Retina (tissue), 1 donor: Measurements from ENCODE around the gene ZBTB18.

Source experiments
- DNase-seq: peaks from one replicate; pipeline ENCODE4 v3.0.0-alpha.2; 2016

Gene ZBTB18

DNA sequence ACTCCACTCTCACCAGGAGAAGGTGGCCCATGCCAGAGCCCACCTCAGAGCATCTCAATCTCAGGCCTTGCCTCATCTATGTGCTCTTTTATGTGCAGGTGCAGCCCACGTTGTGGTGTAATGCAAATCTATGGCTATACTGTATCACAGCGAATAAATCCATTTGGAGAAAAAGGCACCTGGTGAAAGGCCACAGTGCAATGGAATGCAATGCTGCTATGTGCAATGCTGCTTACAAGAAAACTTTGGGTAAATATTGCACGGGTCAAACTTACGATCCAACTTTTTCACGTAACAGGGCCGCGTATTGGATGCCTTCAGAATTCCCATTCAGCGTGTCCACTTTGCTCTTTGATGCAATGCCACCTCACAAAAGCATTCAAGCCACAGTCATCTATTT is 13.5 kb downstream of the ZBTB18 start:
- DNase-seq: no peak

DNA sequence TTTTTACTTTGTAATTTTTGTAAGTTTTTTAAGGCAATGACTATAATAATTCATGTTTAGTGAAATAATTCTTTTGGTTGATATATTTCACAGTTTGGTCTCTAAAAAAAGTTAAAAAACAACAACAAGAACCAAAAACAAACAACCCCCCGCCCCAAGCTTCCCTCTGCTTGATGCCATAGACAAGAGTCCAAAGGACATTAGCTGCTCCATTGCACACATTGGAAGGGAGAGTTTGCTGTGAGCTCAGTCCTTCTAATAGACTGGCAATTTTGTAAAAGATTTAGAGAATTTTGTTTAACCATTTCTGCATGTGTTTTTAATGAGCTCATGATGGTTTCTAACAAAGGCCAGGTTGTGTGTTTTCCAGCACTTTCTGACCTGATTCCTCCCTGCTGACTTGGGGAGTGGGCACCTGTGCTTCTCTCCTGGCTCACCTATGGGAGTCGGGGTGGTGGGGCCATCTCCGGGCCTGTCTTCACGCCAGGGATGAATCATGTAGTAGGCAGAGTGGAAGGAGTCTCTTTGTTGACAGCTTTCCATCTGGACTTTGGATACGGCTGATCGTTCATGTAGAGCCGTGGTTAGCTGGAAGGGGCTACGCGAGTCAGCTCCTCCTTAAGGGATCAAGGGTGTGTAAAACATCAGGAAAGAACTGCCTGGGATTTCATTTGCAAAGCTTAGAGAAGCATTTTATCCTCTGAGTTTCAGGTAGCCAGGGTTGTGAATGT is 14.1 kb downstream of the ZBTB18 start:
- no peak for DNase-seq

DNA sequence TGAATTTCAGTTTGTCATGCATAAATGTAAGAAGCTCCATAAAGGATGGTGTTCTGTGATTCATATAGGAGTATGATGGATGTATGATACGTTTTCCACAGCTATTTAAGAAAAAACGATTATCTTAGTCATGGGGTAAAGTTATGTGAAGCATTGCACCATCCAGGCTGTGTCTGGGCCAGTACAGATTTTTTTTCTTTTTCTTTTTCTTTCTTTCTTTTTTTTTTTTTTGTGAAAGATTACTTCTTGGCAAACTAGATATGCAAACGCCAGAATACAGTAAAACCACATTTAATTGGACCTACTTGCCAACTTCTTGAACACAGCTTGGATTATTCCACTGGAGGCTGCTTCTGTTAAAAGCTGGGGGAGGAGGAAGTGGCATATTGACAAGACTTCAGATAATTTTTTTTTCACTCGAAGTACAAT is 14.9 kb downstream of the ZBTB18 start:
- DNase-seq: no peak

DNA sequence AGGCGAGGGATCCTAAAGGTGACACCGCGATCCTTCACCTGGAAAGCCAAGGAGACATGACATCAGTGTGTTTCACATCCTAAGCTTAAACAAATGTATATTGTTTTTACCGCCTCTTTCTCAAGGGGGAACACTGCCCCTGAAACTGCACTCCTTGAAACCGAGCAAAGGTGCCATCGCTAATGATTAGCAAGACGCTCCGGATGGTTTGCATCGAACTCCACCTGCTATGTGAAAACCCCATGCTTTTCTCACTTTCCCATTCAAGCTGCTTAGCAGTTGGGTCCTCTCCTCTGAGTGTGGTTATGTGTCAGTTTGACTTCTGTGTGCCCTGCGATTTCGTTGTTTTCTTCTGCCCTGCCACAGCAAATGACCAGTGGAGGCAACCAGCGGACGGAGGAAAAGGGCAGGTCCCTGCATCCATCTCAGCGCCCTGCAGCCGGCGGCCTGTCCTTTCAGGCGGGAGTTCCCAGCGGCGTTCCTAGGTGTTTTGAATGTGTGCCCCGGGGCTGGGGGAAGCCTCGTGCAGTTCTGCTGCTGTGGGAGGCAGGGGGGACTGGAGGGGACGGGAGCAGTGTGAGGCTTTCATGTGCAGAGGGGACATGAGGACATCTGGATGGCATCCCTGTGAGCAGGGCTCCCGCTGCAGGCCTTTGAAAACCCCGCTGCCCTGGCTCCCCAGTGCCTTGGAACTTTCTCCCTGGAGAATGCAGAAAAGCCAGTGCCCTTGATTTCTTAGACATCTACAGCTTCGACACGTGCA is 16.1 kb downstream of the ZBTB18 start:
- peak; percentile 53 for DNase-seq

GRCh38 chr1:244067893-244068292 is 16.8 kb downstream of the ZBTB18 start:
- DNase-seq: no peak

DNA sequence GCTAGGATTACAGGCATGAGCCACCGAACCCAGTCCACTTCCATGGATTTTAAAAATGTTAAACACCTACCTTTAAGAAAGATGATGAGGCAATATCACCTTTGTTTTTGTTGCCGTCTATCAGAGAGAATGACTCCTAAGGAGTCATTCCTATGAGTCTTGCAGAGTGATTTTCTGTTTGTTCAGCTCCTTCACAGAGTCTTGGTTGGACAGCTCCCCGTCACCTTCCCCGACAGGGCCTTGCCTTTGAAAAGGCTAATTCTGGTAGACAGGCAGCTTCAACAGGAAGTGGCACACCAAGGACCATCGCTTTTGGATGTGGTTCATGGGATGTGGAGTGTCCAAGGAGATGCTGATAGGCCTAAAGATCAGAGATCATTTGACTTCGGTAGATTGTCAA is 17.5 kb downstream of the ZBTB18 start:
- DNase-seq: no peak

GRCh38 chr1:244069326-244069898 is 18.3 kb downstream of the ZBTB18 start:
- DNase-seq: no peak

GRCh38 chr1:244074559-244075171 is 23.6 kb downstream of the ZBTB18 start:
- no peak for DNase-seq

- no peak for DNase-seq
Observed at GRCh38 chr1:244075247-244075722, 24.2 kb downstream of the ZBTB18 start.

DNA sequence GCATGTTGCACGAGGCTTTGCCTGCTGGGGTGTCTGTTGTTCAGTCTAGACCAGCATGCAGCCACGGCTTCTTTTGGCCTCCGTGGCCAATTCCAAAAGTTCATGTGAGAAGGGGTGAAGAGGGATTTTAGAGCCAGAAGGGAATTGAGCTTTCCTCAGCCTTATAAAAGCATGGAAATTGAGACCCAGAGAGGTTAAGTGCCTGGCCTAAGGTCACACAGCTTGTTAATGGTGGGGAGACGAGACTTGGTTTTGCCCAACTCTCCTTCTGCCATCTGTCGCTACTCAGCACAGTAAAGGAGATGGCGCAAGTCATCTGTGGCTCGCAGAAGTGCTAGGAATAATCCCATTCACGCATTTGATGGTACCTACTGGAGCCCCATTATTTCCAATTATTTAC is 25.7 kb downstream of the ZBTB18 start:
- DNase-seq: no peak

DNA sequence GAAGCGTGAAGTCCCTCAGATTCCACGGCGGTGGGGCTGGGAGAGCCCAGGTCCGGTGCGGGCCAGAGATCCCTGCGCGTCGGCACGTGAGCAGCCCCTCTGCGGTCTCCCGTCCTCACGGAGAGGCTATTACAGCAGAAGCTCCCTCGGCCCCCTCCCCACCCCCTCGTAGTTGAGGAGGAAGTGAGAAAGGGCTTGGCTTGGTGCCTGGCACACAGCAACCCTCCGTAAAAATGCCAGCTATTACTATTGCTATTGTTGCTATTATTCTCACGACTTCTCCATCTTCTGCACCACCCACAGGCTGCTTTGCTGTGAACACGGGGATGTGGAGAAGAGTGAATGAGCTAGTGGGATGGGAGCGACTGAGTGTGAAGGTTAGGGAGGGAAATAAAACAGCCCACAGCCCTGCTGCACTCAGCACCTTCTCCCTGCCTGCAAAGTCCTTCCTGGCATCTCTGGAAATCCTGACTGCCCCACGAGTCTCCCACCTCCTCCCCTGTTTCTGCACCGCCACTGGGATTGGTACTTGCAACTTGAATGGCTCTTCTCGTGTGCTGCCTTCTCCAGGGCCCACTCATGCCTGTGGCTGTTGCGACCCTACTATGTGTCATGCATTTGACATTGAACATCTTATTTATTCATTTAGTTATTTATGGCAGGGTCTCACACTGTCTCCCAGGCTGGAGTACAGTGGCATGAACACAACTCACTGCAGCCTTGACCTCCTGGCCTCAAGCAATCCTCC is 26.6 kb downstream of the ZBTB18 start:
- DNase-seq: no peak

DNA sequence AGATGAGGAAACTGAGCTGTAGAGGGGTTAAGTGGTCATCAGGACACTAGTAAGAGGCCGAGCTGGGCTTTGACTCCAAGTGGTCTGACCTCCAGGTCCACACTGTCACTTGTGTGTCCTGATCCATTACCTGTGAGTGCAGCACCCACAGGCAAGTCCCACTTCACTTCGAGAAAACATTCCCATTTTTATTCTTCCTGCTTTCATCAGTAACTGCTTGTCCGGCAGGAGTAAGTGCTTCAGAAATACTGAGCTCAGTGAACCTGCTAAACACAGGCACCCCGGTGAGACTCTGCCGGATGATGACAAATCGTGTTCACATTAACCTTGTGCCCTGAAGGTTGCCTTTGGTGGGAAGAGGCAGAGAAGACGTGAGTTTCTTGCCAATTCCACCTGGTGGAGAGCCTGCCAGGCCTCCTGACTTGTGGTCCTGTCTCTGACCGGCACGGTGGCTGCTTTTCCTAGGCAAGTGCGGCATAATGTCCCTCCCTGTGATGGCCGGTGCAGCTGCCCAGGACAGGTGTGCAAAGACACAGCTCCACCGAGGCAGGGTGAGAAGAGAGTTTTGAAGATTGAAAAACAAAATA is 29.4 kb downstream of the ZBTB18 start:
- DNase-seq: no peak

- no peak for DNase-seq
Observed at GRCh38 chr1:244082969-244083368, 31.9 kb downstream of the ZBTB18 start.

DNA sequence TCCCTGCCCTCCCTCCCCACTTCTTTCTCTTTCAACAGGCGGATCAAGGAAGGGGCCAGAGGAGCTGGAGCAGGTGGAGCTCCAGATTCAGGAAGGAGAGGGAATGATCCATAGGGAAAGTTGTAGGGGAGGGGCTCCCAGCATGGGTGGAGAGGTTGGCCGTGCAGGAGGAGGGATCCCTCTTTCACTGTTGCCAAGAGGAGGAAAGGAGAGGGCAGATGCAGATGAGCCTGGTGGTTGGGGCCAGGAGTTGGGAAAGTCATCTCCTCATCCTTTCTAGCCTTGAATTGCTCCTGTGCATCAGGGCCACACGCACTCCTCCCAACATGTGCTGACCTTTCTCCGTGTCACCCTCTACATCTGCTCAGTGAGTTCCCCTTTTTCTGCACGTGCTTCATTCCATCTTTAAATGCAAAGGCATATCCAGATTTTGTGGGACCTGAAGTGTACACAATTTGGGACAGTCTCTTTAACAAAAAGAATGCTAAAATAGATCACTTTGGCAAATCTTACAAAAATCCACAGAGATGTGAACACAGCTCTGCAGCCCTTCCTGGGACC is 32.4 kb downstream of the ZBTB18 start:
- no peak for DNase-seq

DNA sequence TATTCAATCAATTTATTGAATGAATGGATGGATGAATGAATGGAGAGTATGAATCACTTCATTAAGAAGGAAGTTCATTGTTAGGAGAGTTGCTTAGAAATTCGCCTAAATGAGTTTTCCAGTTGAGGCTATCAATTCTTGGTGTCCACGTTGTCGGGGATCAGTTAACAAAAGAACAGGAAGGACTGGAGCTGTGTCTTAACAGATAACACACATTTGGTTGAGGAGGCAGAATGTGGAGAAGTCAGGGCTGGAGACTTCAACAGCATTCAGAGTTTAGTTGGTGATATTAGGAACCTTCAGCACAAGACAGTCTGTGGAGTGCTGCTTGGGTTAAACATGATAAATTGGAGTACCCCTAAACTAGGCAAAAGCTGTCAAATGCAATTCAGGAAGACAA is 33.7 kb downstream of the ZBTB18 start:
- DNase-seq: no peak

- no peak for DNase-seq
Observed at GRCh38 chr1:244085891-244086290, 34.8 kb downstream of the ZBTB18 start.

DNA sequence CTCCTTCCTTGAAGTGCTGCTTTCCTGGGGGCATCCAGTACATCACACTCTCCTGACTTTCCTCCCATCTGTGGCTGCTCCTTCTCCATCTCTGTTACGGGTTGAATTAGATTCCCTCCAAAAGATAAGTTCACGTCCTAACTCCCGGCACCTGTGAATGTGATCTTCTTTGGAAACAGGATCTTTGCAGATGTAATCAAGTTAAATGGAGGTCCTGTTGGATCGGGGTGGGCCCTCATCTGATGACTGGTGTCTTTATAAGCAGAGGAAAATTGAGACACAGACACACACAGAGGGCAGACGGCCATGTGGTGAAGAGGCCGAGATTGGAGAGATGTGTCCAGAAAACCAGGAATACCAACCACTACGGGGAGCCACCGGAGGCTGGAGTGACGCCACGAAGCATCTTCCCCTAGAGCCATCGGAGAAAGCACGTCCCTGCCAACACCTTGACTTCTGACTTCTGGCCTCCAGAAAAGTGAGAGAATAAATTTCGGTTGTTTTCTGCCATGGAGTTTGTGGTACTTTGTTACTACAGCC is 36.0 kb downstream of the ZBTB18 start:
- no peak for DNase-seq

DNA sequence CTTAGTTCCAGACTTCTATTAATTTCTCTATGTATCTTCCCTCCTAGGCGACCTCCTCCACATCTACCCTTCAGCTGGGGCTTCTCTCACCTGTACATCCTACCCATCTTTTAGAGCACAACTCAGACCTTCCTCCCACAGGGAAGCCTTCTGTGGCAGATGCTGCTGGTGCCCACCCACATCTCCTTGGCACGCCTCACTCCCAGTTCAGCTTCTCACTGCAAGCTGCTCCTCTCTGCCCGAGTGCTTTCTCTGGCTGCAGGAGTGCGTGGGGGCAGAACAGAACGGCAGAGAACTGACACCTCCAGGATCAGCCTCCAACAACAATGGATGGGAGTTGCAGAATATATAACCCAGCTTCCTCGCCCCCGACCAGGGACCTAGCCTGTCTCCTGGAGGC is 36.5 kb downstream of the ZBTB18 start:
- no peak for DNase-seq

GRCh38 chr1:244088161-244088560 is 37.1 kb downstream of the ZBTB18 start:
- no peak for DNase-seq

DNA sequence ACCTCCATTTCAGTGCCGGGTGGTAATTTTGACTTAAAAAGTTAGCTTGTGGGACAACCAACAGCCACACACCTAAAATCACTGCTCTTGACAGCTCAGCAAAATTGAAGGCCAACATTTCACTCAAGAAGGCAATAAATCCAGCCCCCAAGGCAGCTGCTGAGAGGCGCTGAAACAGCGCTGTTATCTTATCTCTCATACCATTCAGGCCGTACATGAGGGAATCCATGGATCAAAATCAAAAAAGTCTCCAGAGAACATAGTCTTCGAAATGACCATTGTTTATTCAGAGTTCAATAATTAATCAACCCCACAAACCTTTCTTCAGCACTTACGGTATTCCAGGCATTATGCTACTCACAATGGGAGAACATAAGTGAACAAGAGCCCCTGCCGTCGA is 38.5 kb downstream of the ZBTB18 start:
- DNase-seq: no peak

- no peak for DNase-seq
Observed at GRCh38 chr1:244090645-244091044, 39.6 kb downstream of the ZBTB18 start.
